PC-3 (cell line): ENCODE measurements around the gene RREB1. TPM values are rescaled to one million over a fixed set of nuclear protein-coding genes. Genes with fewer than 3 reads are reported as not detected.

ENCODE experiments used
- ATAC-seq: fragments of 200-7000 bp; cut with Tn5 transposase; 2 replicates; pipeline ENCODE4 v1.9.1; 2020; ENCODE audit warnings: mild to moderate bottlenecking, moderate library complexity
- BruUV-seq: library from RNA; stranded (reverse); fragments of 400-500 nt; replicated peaks from 2 replicates; lab custom pipeline; 2021; lab: Mats Ljungman, UMichigan
- CTCF ChIA-PET: fragments of 300-600 bp; sonication (Branson Sonifier 250); formaldehyde crosslinking; loops from one replicate; lab custom pipeline; 2022; ENCODE audit warnings: antibody characterized with exemption; lab: Charles Lee
- POLR2A ChIA-PET: fragments of 300-600 bp; sonication (Branson Sonifier 250); formaldehyde crosslinking; loops from one replicate; lab custom pipeline; 2022; ENCODE audit warnings: antibody characterized with exemption; ENCODE audit not compliant: unreplicated experiment; lab: Charles Lee
- DNase-seq: peaks from one replicate; pipeline ENCODE4 v3.0.0-alpha.2; 2015
- H2AFZ ChIP-seq: fragments of 300-600 bp; sonication (generic); 2 replicates; pipeline ENCODE4 v1.6.0; 2016; ENCODE audit warnings: antibody characterized with exemption, low read length
- H3F3A ChIP-seq: fragments of 300-600 bp; sonication (generic); one replicate; pipeline ENCODE4 v1.6.0; 2017; ENCODE audit warnings: antibody characterized with exemption, low read length, control low read depth, mild to moderate bottlenecking; ENCODE audit not compliant: unreplicated experiment
- H3K27ac ChIP-seq: fragments of 300-600 bp; sonication (generic); 2 replicates; pipeline ENCODE4 v1.5.1; 2016; ENCODE audit warnings: mild to moderate bottlenecking, low read length
- H3K27me3 ChIP-seq: fragments of 300-600 bp; sonication (generic); 2 replicates; pipeline ENCODE4 v1.6.1; 2016; ENCODE audit warnings: low read length, mixed read lengths
- H3K36me3 ChIP-seq: fragments of 300-600 bp; sonication (generic); 2 replicates; pipeline ENCODE4 v1.6.1; 2016; ENCODE audit warnings: low read depth, mixed run types, low read length, mixed read lengths
- H3K4me1 ChIP-seq: fragments of 300-600 bp; sonication (generic); 2 replicates; pipeline ENCODE4 v1.5.1; 2016; ENCODE audit warnings: low read length; ENCODE audit not compliant: insufficient read depth
- H3K4me2 ChIP-seq: fragments of 300-600 bp; sonication (generic); 2 replicates; pipeline ENCODE4 v1.6.0; 2016; ENCODE audit warnings: low read length
- H3K4me3 ChIP-seq: fragments of 300-600 bp; sonication (generic); 2 replicates; pipeline ENCODE4 v1.5.1; 2016; ENCODE audit warnings: mild to moderate bottlenecking, low read length, mixed read lengths
- H3K79me2 ChIP-seq: fragments of 300-600 bp; sonication (generic); 2 replicates; pipeline ENCODE4 v1.6.1; 2017; ENCODE audit warnings: low read length, mixed read lengths
- H3K9ac ChIP-seq: fragments of 300-600 bp; sonication (generic); 2 replicates; pipeline ENCODE4 v1.6.0; 2016; ENCODE audit warnings: mild to moderate bottlenecking, low read length
- H3K9me2 ChIP-seq: fragments of 300-600 bp; sonication (generic); replicated peaks from 2 replicates; pipeline ENCODE4 v1.6.1; 2016; ENCODE audit warnings: mixed run types, low read length, mixed read lengths
- H3K9me3 ChIP-seq: fragments of 300-600 bp; sonication (generic); 2 replicates; pipeline ENCODE4 v1.6.1; 2016; ENCODE audit warnings: low read length, mixed read lengths
- H4K20me1 ChIP-seq: fragments of 300-600 bp; sonication (generic); 2 replicates; pipeline ENCODE4 v1.6.1; 2016; ENCODE audit warnings: low read length, mixed read lengths
- CTCF ChIP-seq: fragments of 300-600 bp; sonication (generic); conservative IDR thresholded peaks from 2 replicates; pipeline ENCODE4 v1.5.1; 2017; ENCODE audit warnings: antibody characterized with exemption, low read depth, mild to moderate bottlenecking, low read length
- EZH2 ChIP-seq: fragments of 300-600 bp; sonication (generic); IDR thresholded peaks from one replicate; pipeline ENCODE4 v1.6.1; 2017; ENCODE audit warnings: antibody characterized with exemption, mild to moderate bottlenecking, low read length; ENCODE audit not compliant: unreplicated experiment
- EZH2phosphoT487 ChIP-seq: fragments of 300-600 bp; sonication (generic); IDR thresholded peaks from 2 replicates; pipeline ENCODE4 v1.6.1; 2018; ENCODE audit warnings: mild to moderate bottlenecking, antibody characterized with exemption, low read length, borderline replicate concordance
- intact Hi-C: fragments of 100-400 bp; cut with micrococcal nuclease; formaldehyde crosslinking; loops from 2 replicates; pipeline ENCODE4 v1.9.0; 2023
- total RNA-seq: library from RNA; depleted of rRNA; stranded (reverse); fragments of >200 nt; gene quantifications from 2 replicates; pipeline ENCODE4 v1.2.3, GENCODE V29; 2014

RREB1 gene
- total RNA-seq, 1 experiment from 2014 or later, result 26.0 TPM

GRCh38 chr6:7238526-7238899 is 130.8 kb downstream of the RREB1 start:
- no peak overlapping the region for H3K4me3 ChIP-seq
- ChIA-PET POLR2A (no interaction called here), CTCF (interaction anchor here (0.7 kb wide), 1 partner anchor 381 kb away, joined by 3 read pairs; no protein-coding TSS in a partner anchor)
- no peak overlapping the region for H3K9ac ChIP-seq
- H3K79me2 ChIP-seq, result peaks cover 64% of the 10 kb centered on the region
- no TSS peak for BruUV-seq
- DNase-seq (no peak), ATAC-seq (no peak)
- intact Hi-C loops, result loop anchor here (1.0 kb wide), 1 partner anchor 514 kb away; no protein-coding TSS in a partner anchor
- peaks cover 55% of the 10 kb centered on the region for H3K4me1 ChIP-seq
- no peaks in the 10 kb centered on the region for H3F3A ChIP-seq
- H3K36me3 ChIP-seq, result peaks cover 8% of the 10 kb centered on the region; the same call in 1 of the 2 replicates
- H3K27ac ChIP-seq, result no peak overlapping the region
- H3K4me2 ChIP-seq, result no peak overlapping the region
- no peaks in the 10 kb centered on the region for H3K9me3 ChIP-seq
- H3K9me2 ChIP-seq, result no peaks in the 10 kb centered on the region
- no peaks in the 10 kb centered on the region for H4K20me1 ChIP-seq
- H2AFZ ChIP-seq, result no peak overlapping the region
- TF ChIP-seq CTCF, result no peak
- TF ChIP-seq EZH2, result no peak
- TF ChIP-seq EZH2phosphoT487, result no peak
- no peaks in the 10 kb centered on the region for H3K27me3 ChIP-seq

- Histone ChIP-seq H3K36me3 (peaks cover 3% of the 10 kb centered on the region; the same call in 1 of the 2 replicates), H3K79me2 (peaks cover 58% of the 10 kb centered on the region), H3K27me3 (no peaks in the 10 kb centered on the region), H3K4me1 (peaks cover 55% of the 10 kb centered on the region), H2AFZ (no peak overlapping the region), H3K9me2 (no peaks in the 10 kb centered on the region), H3K9ac (peak overlapping the region; percentile 42), H3K4me3 (no peak overlapping the region), H4K20me1 (no peaks in the 10 kb centered on the region), H3K27ac (peak overlapping the region; percentile 18; the same call in 1 of the 2 replicates), H3K4me2 (no peak overlapping the region), H3F3A (no peaks in the 10 kb centered on the region), H3K9me3 (no peaks in the 10 kb centered on the region)
- no peak for TF ChIP-seq EZH2phosphoT487
- peak; percentile 87 for TF ChIP-seq CTCF
- no peak for TF ChIP-seq EZH2
- ATAC-seq (peak; percentile 34; the same call in 1 of the 2 replicates), DNase-seq (peak; percentile 83)
- no TSS peak for BruUV-seq
- intact Hi-C loops, result loop anchor here (1.0 kb wide), 1 partner anchor 515 kb away; no protein-coding TSS in a partner anchor
- ChIA-PET POLR2A (no interaction called here), CTCF (interaction anchor here (0.7 kb wide), 1 partner anchor 381 kb away, joined by 3 read pairs; no protein-coding TSS in a partner anchor)
These were observed 131.3 kb downstream of the RREB1 start for GRCh38 chr6:7238900-7239589.

- no TSS peak for BruUV-seq
- CTCF ChIA-PET, result no interaction called here
- peaks cover 2% of the 10 kb centered on the region; the same call in 1 of the 2 replicates for H3K36me3 ChIP-seq
These were observed 131.8 kb downstream of the RREB1 start for GRCh38 chr6:7239590-7239948.

More at GRCh38 chr6:7239590-7239948, 131.8 kb downstream of the RREB1 start:
- Histone ChIP-seq H3K4me3 (no peak overlapping the region), H3K79me2 (peaks cover 53% of the 10 kb centered on the region), H3K9ac (0 out of 2 replicates have a peak overlapping the region, but pooled peaks have one; percentile 42), H3K27me3 (no peaks in the 10 kb centered on the region), H3K9me3 (no peaks in the 10 kb centered on the region), H3K4me2 (no peak overlapping the region), H4K20me1 (no peaks in the 10 kb centered on the region), H3K9me2 (no peaks in the 10 kb centered on the region), H2AFZ (no peak overlapping the region), H3F3A (no peaks in the 10 kb centered on the region), H3K27ac (peak overlapping the region; percentile 18; the same call in 1 of the 2 replicates), H3K4me1 (peaks cover 55% of the 10 kb centered on the region)
- POLR2A ChIA-PET, result no interaction called here
- intact Hi-C loops, result no loop called here
- ATAC-seq (no peak), DNase-seq (no peak)
- TF ChIP-seq CTCF (no peak), EZH2phosphoT487 (no peak), EZH2 (no peak)
